ENCODE results near the gene NOD1.
A peak's percentile ranks its signal among the peaks of the same experiment; 100 is the strongest.

Gene NOD1

DNA sequence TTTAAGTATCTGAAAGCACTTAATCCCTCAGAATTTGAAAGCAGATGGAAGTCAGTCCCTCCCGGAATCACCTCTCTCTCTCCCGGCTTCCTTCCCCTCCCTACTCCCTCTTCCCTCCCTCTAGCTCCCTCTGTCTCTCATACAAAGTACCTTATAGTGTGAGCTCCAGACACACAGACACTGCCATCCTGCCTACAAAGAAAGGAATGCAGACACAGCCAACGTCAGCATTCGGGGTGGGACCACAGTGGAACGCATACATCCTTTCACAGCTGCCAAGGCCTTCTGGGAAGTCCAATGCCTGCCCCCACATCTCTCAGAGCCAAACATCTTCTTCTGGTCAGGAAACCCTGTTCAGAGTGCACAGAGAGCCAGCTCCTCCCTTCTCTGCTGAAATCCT is 9.3 kb downstream of the NOD1 start:
- peak; percentile 79 for DNase-seq (ENCODE audit: low read depth)

DNA sequence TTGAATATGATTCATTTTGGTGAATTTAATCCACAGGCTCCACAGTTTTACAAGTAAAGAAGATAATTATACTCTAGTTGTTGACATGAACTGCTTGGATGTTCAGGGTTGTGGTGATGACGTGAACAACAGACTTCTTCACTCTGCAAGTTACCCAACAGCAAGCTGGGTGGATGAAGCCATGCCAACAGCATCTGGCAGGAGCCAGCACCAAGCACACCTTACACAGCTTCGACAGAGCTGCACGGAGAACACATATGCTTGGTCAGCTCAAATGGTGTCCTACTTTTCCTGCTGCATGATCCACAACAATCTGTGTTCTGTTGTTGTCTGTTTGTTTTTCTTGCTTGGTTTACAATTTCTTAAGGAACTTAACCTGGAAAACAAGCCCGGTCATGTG is 9.8 kb downstream of the NOD1 start:
- no peak for DNase-seq (ENCODE audit: low read depth)

DNA sequence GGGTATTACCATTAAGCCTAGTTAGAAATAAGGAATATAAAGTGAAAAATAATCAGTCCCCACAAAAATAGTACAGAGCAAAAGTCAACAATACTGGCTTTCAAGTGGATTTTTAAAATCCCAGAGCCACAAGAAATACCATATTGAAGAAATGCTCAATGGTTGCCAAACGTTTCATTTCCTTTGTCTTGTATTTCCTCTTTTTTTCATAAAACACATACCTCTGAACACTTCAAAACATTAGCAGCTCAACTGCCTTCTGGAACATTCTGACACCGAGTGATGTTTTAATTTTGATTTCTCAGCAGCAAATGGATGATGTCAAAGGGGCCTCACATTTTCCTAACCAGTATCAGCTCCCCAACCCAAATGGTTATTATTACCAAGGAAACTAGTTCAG is 10.5 kb downstream of the NOD1 start:
- DNase-seq (ENCODE audit: low read depth) = no peak

DNA sequence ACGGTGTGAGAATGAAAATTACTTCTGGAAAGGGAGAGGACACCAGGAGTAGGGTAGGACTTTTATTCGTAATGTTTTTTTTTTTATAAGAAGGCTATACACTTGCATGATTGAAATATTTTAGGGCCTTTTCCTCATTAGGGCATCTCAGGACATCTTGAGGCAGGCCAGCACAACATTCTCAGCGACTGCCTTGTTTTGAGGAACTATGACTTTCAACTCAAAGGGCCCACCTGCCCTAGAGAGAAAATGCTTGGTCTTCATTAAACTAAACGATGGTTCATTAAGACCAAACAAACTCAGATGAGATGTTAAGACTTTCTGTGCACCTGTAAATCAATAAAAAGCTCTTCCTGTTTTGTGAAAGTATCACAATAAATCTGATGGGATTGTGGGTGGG is 11.3 kb downstream of the NOD1 start:
- no peak for DNase-seq (ENCODE audit: low read depth)

DNA sequence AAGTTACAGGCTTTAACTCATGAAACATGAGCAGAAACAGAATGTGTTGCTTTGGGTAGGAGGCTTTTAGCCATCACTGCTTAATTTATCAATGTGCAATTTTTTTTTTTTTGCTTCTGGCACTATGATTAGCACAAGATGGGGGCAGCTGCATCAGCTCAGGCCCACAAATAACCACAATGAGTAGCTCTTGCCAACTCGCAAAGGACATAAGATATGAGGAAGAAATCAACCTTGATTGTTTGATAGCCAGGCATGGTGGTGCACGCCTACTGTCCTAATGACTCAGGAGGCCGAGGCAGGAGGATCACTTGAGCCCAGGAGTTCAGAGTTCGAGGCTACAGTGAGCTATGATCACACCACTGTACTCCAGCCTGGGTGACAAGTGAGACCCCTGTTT is 12.3 kb downstream of the NOD1 start:
- no peak for DNase-seq (ENCODE audit: low read depth)

DNA sequence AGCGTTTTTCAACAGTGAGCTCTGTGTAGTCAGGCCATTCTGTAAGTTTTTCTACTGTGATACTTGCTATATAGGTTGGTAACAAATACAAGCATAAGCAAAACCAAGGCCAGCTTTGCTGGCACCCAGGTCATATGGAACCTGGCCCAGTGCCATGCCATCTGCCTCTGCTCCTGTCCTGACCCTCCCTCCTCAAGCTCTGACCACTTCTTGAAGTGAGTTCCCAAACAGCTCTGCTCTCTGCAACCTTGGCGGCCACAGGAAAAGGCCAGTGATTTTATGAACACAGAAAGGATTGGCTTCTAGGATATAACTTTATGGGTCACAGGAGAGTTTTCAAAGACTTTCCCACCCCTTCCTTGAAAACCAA is 12.8 kb downstream of the NOD1 start:
- no peak for DNase-seq (ENCODE audit: low read depth)

DNA sequence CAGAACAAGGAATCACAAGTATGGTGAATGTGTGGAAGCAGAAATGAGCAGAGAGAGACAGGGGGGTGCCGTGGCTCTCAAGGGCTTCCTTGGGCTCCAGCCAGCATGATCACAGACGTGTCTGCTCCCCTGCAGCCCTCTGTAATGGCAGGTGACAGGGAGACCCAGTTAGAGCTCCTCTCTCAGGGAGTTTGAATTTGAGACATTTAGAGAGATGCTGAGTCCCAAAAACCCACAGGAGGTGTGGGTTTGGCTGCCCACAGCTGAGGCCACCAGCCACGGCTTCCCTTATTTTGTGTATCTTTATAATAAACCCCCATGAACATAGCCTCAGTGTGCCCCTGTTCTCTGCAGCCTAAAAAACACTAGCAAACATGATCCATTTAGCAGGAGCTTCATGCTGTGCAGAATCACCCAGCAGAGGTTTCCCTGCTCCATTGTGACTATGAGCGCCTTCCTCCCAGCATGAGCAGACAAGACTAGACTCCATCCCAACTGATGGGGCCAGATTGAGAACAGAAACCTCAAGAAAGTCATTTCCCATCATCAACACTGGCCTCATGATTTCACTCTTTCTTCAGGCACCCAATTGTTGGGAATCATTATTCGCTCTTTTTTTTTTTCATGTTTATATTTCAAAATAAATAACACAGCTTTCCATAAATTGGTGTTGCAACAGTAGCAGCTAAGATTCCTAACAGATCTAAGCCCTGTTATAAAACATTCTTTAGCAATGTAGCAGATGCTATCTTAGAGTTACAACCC is 13.4 kb downstream of the NOD1 start:
- DNase-seq (ENCODE audit: low read depth) = no peak

DNA sequence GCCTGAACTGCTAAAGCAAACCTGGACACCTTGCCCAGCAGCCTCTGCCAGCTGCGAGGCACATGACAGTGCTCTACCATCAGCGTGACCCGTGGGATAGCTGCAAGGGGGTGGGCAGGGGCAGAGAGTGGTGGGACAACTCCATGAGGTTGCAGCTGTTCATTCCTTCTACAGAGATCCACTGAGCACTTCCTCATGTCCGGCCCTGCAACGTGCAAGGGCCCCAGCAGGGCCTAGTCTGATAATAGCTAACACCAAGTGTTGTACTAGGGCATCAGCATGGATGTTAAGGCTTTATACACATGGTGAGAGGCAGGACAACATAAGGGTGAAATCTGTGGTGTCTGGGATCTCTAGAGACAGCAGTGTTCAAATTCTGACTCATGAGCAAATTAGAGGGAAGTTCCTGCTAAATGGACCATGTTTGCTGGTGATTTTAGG is 14.3 kb downstream of the NOD1 start:
- DNase-seq (ENCODE audit: low read depth) = no peak

DNA sequence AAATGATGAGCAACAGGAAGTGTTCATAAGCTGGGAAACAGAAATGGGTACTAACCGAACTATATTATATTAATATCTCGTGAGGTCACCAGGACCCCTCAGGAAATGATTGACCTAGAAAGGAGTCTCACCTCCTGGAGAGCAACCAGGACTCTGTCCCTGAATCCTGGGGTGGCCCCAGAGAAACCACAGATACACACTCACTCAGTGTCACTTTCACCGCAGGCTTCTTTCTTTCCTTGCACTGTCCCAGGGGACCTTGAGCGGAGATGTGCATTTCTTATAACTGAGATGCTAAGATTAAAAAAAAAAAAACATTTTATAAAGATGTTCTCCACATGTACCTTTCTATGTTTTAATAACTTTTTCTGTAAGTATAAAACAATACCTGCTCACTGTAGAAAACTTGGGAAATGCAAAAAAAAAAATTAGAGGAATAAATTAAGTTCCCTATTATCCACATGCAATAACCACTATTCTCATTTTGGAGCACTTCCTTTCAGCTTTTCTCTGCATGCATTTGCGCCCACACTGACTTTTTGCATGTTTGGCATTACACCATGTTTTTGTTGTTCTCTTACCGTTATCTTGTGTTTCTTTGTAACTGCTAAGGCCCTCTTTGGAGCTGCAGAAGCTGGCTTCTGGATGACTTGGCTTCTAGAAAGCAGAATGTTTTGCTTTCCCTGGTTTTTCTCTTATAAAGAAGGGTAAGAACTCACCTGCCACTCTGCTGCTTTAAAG is 15.0 kb downstream of the NOD1 start:
- no peak for DNase-seq (ENCODE audit: low read depth)

DNA sequence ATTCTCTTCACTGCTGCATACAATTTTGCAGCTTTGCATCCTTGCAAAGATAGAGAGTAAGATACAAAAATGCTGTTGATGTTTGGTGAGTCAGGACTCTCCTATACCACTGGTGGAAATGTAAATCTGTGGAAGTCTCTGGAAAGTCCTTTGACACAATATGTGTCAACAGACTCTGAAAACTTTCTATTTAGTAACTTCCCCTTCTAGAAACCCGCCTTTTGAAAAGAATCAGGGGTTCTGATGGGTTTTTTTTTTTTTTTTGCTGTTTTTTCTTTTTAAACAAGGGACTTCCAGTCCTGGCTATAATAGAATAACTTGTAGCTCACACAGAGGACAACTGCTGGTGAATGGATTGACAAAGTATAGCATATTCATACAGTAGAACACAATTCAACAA is 16.4 kb downstream of the NOD1 start:
- no peak for DNase-seq (ENCODE audit: low read depth)

DNA sequence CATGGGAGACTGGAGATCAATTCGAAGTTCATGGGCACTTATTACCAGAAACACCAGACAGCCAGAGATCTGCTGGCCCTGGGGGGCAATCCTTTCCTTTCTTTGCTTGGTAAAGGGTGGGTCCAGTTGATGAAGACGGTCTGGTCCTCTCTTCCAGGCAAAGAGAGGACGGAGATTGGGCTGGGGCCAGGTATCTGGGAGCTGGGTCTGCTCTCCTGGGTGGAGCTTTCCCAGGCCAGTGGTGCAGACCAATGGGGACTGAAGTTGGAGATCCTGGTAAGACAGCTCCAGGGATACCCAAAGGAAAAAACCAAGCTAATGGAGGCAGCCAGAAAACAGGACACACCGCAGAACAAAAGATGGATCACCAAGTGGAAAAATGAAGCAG is 18.3 kb downstream of the NOD1 start:
- no peak for DNase-seq (ENCODE audit: low read depth)

DNA sequence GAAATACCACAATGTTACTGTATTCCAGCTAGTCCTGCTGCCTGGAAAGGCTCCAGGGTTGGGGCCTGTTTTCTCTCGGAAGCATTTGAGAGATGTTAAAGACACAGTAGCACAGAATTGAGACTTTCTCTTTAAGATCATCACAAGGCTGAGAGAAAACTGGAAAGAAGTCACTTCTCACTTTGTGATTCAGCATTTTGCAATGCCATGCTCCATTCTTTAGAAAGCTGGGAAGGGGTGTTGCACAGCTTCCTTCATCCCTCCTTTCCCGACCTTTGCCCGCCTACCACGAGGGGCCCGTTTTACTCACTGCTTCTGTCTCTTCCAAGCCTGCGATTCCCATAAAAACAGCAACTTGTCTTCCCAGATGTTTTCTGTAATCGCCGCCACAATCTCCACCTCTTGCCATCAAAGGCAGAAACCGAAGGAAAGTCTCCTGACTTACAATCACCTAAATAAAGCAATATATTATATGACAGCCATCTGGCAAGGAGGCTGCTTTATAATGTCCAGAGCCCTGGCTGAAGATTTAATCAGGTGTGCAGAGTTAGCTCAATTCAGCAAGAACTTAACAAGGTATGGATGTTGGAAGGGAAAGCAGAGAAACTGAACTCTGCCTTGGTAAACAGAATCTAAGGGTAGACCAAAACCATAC is 18.9 kb downstream of the NOD1 start:
- DNase-seq (ENCODE audit: low read depth) = peak; percentile 62

DNA sequence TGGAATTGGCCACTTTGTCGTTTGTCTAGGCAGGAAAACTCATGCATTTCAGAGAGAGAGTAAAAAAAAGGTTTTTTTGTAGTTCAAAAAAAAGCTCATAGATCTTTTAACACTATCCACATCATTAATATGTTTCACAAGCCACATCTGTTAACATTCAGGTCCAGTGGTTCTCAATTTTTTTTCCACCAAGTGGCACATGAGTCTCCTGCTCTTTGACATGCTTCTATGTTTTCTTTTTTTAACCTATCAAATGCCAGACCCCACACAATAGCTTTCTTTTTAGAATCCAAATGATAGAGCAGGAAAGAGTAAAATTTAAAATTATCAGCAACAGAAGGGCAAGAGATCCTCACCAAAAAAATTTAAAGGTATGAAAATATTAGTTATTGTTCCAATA is 20.3 kb downstream of the NOD1 start:
- no peak for DNase-seq (ENCODE audit: low read depth)

DNA sequence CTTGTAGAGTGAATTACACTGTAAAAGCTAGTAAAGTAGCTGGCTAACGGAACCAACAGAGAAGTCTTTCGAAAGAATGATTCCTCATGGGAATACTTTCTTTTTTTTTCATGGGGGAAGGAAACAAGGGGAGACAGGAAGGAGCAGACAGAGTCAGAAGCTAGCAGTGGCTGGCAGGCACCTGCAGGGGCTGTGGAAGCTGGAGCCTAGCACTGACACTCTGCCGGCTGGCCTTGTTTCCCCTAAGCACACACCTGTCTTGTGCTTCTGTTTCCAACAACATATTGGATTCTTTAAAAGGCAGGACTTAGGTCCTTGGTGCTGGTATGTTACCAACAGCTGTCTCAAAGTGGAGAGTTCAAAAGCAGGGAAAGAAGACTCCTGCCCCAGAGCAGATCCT is 24.7 kb downstream of the NOD1 start:
- DNase-seq (ENCODE audit: low read depth) = no peak

DNA sequence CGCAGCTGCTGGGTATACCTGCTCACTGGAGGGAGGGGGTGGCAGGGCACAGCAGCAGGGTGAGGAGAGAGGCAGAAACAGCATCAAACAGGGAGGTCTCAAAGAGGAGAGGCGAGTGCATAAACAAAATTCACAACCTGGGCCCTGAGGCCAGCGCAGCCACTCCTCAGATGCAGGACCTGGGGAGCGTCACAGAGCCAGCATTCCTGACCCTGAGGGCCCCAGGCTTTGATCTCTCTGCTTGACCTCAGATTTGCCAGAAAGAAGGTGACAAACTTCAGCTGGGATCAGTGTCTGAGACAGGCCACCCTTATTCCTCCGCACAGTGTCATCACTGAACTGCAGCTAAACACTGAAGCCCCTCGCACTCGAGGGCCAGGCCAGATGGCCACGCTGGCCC is 25.6 kb downstream of the NOD1 start:
- DNase-seq (ENCODE audit: low read depth) = no peak

DNA sequence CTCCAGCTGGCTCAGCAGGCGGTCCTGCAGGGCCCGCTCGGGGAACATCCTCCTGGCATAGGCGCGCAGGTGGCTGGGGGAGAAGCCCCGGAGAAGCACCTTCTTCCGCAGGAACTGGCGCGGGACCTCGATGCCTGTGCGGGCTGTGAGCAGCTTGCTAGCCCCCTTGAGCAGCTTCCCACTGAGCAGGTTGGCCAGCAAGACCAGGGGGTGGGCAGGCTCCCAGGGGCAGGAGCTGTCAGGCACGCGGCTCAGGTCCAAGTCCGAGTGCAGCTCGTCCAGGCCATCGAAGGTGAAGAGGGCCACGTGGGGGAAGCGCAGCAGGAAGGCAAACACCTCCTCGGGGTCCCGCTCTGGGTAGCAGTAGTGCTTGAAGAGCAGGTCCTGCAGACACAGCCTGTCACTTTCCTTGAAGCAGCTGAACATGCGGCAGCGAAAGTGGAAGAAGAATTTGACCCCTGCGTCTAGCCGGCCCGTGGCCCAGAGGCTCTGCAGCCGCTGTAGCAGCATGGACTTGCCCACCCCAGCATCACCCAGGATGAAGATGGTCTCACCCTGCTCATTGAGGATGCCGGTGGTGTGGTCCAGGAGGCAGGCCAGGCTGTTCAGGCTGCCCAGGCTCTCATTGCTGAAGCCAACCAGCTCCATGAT is 26.2 kb downstream of the NOD1 start:
- DNase-seq (ENCODE audit: low read depth) = no peak

DNA sequence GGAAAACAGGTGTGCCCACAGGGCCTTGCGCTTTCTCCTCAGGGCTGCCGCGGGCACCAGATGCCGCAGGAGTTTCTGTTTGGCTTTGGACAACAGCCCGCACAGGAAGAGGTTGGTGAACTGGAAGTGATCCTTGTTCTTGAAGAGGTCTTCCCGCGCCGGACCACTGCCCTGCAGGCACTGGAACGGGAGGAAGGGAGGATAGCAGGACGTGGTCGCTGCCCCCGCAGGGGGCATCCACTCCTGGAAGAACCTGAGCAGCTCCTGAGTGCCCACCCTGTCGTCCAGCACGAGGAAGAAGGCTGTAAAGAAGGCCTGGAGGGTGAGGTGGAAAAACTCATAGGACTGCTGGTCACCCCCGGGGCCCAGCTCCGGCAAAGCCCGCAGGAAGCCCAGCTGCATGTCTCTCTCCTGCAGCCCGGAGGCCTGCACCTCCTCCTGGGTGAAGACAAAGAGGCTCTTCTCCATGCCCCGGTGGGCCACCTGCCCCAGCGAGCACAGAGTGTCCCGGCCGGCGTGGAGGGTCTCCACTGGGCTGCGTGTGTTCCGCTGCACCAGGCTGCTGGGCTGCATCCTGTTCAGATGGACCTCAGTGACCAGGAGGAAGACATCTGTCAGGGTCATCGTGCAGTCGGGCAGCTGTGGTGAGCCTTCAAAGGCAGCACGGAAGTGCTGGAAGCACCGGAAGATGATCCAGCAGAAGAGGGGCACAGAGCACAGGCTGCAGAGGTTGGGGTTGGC is 26.9 kb downstream of the NOD1 start:
- DNase-seq (ENCODE audit: low read depth) = no peak

DNA sequence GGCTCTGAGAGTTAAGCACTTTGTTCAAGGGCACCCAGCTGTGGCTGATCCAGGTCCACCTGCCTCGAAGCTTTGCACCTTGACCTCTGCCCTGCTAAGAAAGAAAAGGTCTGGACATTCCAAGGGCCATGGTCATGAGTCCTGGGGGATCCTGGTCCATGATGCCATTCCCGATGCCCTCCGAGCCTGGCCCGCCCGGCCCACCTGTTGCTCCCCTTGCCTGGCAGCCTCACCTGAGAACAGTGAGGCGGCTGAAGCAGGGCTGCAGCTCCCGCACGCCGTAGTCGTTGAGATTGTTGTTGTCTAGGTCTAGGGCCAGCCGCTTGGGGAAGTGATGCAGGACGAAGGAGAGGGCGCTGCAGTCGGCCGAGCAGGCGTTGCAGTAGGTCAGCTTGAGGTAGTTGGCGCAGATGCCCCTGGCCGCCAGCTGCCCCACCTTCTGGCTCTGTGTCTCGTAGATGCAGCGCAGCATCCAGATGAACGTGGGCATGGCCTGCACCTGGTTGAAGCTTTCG is 27.5 kb downstream of the NOD1 start:
- no peak for DNase-seq (ENCODE audit: low read depth)

DNA sequence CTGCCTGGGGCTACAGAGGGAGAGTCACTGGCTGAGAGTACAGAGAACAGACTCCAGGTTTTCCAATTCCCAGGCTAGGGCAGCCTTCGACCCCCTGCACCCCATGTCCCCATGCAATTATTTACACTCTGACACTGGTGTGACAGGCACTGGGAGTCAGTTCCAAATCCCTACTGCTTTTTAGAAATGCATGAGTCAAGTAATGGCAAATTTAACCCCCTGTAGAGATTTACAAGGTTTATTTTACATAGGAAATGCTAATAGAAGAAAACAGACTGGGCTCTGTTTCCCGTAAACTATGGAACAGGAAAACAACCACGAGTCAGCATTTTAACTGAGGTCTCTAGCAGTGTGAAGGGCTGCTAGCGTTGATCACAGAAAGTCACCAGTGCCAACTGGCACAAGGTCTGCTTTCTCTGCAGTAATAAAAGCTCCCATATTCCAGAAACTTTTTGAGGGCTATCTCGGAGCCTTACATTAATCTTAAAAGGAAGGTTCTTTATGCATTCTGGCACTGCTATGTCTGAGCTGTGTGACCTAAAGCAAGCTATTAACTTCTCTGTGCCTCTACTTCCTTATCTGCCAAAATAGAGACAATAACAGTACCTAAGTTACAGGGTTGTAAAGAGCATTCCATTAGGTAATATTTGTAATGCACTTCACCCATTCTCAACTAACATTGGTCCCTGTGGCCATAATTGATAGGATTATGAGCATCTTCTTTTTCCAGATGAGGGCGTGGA is 28.2 kb downstream of the NOD1 start:
- no peak for DNase-seq (ENCODE audit: low read depth)

DNA sequence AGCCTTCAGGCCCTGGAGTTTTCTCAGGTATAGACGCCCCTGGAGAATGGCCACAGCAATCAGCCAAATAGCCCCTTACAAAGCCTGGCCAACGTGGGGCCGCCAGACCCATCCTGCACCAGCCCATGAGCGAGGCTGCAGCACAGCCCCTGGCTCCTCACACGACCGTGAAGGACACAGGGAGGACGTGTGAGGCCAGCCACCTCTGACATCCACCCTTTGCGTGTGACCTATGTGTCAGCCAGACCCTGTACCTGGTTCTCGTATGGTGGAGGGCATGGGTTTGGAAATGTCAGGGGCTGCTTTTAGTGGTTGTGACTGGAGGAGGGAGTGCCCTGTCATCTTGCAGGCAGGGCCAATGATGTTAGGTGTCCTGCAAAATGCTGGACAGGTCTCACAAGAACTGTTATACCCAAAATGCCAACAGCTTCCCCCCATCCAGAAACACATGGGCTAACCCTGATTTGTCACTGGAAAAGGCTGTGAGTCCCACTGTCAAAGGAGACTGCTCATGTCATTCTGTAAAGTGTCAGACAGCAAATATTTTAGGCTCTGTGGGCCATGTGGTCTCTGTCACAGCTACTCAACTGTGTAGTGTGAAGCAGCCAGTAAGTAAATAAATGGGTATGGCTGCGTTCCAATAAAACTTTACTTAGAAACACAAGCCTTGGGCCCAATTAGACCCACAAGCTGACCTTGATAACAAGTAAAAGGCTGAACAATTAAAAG is 30.0 kb downstream of the NOD1 start:
- DNase-seq (ENCODE audit: low read depth) = no peak

Data from HS-27A (cell line).